PFSK-1 (cell line): ENCODE results near the gene PBLD.

ENCODE experiments used
- FOXP2 ChIP-seq: optimal IDR thresholded peaks from 2 replicates; pipeline ENCODE3; 2011; ENCODE audit warnings: borderline replicate concordance, control low read depth, inconsistent platforms; ENCODE audit not compliant: insufficient read depth; ENCODE audit errors: extremely low read length, extremely low read depth
- POLR2AphosphoS5 ChIP-seq: IDR thresholded peaks from 2 replicates; pipeline ENCODE4 v1.6.1; 2012; ENCODE audit warnings: low read depth, mild to moderate bottlenecking, control low read depth, low read length, moderate library complexity
- REST ChIP-seq, 2 experiments: IDR thresholded peaks; 2 replicates each; pipeline versions ENCODE4 v1.6.1 to v1.8.0; 2011 to 2012; ENCODE audit warnings: low read depth in 2 of 2, low read length in 2 of 2, control low read depth in 1 of 2, inconsistent platforms in 1 of 2, mild to moderate bottlenecking in 1 of 2, moderate library complexity in 1 of 2; ENCODE audit not compliant: insufficient read depth in 1 of 2
- SIN3A ChIP-seq: IDR thresholded peaks from 2 replicates; pipeline ENCODE4 v1.6.1; 2012; ENCODE audit warnings: mild to moderate bottlenecking, low read length, moderate library complexity, borderline replicate concordance; ENCODE audit not compliant: insufficient read depth
- TAF1 ChIP-seq: IDR thresholded peaks from 2 replicates; pipeline ENCODE4 v1.6.1; 2012; ENCODE audit warnings: low read length, control low read depth, borderline replicate concordance; ENCODE audit not compliant: insufficient read depth

Gene PBLD

GRCh38 chr10:68242051-68242450 is 90.7 kb downstream of the PBLD start:
- TF ChIP-seq FOXP2, result no peak
- TF ChIP-seq REST (IDR thresholded peaks at IDR 0.05; ENCODE audit: insufficient read depth in 1 of 2, low read depth in 2 of 2, low read length in 2 of 2), result no peak
- TF ChIP-seq TAF1, result no peak
- no peak for TF ChIP-seq POLR2AphosphoS5
- TF ChIP-seq SIN3A, result no peak

DNA sequence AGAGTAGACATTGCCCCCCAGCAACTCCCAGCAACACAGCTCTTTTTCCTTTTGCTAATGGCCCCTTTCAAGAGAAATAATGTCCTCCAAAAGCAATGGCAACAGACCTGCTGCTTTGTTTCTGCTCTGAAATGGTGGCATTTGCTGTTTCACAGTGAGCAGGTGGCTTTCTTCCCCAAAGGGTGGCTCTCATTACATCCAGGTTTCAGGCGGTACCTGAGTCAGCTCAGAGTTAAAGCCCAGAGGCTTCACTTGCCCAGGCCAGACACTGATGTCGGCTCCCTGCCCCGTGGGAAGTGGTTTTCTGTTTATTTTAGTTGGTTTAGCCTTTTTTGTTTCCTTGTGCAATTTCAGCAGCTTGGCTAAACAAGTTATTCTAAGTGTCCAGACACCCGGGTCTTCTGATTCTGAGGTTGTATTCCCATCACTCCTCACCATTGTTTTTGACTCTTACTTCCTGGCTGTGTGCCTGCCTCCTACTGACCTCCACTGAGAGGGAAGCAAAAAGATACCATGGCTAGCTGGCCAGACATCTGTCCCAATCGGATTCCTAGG is 93.1 kb downstream of the PBLD start:
- TF ChIP-seq REST (IDR thresholded peaks at IDR 0.05; ENCODE audit: insufficient read depth in 1 of 2, low read depth in 2 of 2, low read length in 2 of 2) (no peak), TAF1 (no peak), POLR2AphosphoS5 (no peak), SIN3A (no peak), FOXP2 (no peak)

DNA sequence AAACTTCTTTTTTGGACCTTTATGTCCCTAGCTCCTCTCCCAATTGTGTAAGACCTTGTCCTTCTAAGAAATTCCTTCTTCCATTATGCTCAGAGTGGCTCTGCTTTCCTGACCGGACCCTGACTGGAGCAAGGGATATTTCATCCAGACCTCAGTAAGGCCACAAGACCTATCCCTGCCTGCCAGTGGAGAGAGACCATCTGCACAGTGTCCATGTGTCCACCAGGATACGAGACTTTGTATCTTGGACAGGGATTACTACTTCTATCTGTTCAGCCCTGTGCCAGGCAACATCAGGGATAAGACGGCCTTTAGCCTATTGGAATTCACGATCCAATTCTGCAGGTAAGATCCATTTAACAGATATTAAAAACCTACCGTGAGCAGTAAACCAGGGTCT is 93.7 kb downstream of the PBLD start:
- TF ChIP-seq FOXP2, result no peak
- TF ChIP-seq TAF1, result no peak
- TF ChIP-seq SIN3A, result no peak
- no peak for TF ChIP-seq REST (IDR thresholded peaks at IDR 0.05; ENCODE audit: insufficient read depth in 1 of 2, low read depth in 2 of 2, low read length in 2 of 2)
- TF ChIP-seq POLR2AphosphoS5, result no peak

DNA sequence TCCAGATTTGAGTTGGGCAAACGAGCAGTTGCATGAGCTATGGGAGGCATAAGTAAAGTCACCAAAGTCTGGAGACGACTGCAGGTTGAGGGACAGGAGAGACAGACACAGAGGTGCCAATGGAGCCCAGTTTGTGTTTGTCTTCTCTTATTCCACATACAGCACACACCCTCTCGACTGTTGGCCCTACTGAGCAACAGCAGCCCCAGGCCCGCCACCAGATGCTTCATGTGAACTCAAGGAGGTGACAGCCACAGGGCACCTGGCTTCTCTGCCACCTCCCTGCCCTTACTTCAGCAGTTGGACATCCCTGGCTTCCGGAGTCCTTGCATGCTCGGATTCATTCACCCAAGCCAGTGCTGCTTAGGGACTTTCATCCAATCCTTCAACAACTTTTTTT is 94.4 kb downstream of the PBLD start:
- TF ChIP-seq POLR2AphosphoS5 (no peak), FOXP2 (no peak), REST (IDR thresholded peaks at IDR 0.05; ENCODE audit: insufficient read depth in 1 of 2, low read depth in 2 of 2, low read length in 2 of 2) (no peak), TAF1 (no peak), SIN3A (no peak)

DNA sequence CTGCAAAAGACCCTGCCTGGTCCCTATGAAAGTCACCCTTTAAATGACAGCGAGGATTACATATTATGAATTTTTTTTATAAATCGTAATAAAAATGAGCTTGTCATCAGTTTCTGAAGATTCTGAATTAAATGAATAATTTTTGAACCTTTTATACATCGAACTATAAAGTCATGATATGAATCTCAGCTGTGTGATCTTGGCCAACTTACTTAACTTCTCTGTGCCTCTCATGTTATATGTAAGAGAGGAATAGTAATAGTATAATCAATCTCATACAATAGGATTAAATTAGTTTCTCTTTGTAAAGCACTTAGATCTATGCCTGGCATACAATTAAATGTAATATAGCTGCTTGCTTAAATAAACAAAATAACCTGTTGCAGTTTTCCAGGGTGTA is 95.6 kb downstream of the PBLD start:
- TF ChIP-seq POLR2AphosphoS5, result no peak
- TF ChIP-seq TAF1, result no peak
- no peak for TF ChIP-seq FOXP2
- TF ChIP-seq REST (IDR thresholded peaks at IDR 0.05; ENCODE audit: insufficient read depth in 1 of 2, low read depth in 2 of 2, low read length in 2 of 2), result no peak
